SK-MEL-5 (cell line): ENCODE data around the gene IL10RA. TPM values are rescaled to one million over a fixed set of nuclear protein-coding genes. Genes with fewer than 3 reads are reported as not detected.
A peak's percentile ranks its signal among the peaks of the same experiment; 100 is the strongest.
"Not testable (repeated sequence)": the region's sequence is repeated elsewhere in the genome, so short reads cannot be mapped to it uniquely, and the experiment has no call there.

Source experiments
- DNase-seq: peaks from one replicate; pipeline ENCODE4 v3.0.0-alpha.2; 2016; ENCODE audit warnings: low read depth, low spot score
- in situ Hi-C: cut with HindIII; loops from 2 replicates; pipeline ENCODE4 v1.10.0; 2016; ENCODE audit warnings: low sequenced_read_pairs, high pct_unique_total_duplicates, low pct_unique_long_range_greater_than_20kb
- polyA plus RNA-seq, 2 experiments: library from polyadenylated mRNA; depleted of rRNA; stranded (reverse); fragments of >200 nt; gene quantifications; 2 replicates each; pipeline ENCODE4 v1.2.3, GENCODE V29; 2015
- total RNA-seq: library from RNA; depleted of rRNA; stranded (reverse); fragments of >200 nt; shearing (Covaris generic); gene quantifications from 2 replicates; pipeline ENCODE4 v1.2.3, GENCODE V29; 2014; rRNA removed

Gene IL10RA
- total RNA-seq = not detected in 2 replicates
- polyA plus RNA-seq (2015; cell fraction: cytosol; rRNA removed) = 0.06 TPM in 1 of 2 replicates, not detected in the other
- not detected in 2 replicates for polyA plus RNA-seq (2015; cell fraction: nucleus; rRNA removed)

DNA sequence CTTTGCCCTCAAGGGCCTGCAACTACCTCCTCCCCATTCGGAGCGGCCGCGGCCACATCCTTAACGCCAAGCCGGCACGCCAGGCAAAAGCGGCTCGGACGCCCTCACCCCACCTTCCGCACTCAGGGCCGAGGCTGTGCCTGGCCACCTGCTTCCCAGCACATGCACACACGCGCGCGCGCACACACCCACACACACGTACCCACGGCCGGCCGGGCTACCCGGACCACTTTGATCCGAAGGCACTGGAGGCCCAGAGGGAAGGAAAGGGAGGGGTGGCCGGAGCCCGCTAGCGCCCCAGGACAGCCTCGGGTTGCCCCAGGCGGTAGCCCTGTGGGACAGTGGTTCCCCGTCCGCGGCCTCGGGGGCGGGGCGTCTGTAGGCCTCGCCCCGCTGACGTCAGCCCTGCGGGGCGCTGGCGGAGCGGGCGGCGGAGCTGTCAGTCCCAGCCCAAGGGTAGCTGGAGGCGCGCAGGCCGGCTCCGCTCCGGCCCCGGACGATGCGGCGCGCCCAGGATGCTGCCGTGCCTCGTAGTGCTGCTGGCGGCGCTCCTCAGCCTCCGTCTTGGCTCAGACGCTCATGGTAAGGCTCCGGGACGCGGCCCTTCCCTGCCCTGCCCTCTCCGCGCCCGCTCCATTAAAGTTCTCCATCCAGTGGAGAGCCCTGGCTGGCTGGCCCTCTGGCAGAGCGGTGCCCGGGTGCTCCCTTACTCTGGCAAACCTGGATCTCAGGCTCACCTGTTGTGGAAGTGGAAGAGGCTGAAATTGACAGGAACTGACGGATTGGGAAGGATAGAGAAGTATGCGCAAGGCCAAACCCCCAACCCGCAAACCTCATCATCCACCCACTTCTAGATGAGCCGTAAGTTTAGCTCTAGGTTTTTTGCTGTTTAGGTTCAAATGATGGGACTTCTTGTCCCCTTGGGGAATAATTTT lies at the start of gene IL10RA:
IL10RA (plus strand) TSS at position 442 of the 935 bp plus-strand sequence; CDS start at position 516, 74 bp downstream.
- DNase-seq = peak; percentile 7
- in situ Hi-C loops = no loop called here

DNA sequence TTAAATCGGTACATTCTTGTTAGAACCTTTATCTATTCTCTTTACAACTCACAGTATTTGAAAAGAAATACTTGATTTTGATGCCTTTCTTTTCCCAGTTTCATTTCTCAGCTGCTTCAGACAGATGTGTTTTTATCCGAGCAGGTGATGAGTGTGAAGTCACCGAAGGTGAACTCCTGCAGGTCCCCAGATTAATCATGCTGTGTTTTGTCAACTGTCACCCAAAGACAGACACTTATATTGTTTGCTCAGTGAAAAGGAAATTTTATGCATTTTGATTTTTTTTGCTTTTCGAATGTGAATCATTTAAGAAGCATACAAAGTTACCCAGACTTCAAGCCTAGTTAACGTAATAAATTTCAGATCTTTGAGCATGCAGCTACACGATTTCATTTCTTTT lies 49.2 kb upstream of the IL10RA start:
- in situ Hi-C loops = loop anchor here (25.0 kb wide), 1 partner anchor 125 kb away; the partner anchor contains the start of gene FXYD2

DNA sequence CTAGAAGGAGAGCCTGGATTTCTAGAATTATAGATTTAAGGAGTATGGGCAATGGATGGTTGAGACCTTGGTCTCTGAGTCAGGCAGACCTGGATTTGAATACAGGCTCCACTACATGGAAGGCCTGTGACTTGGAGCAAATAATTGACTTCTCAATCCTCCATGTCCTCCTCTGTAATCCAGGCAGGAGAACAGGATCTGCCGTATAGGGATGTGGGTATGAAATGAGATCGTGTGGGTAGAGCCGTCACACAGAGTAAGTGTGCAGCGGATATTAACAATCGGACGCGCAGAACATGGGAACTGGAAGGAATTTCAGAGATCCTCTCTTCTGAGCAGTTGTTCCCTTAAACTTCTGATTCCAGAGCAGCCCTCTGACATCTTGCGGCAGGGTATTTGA lies 45.5 kb upstream of the IL10RA start:
- in situ Hi-C loops = loop anchor here (25.0 kb wide), 1 partner anchor 128 kb away; the partner anchor contains the start of gene FXYD2
- DNase-seq = no peak

More for the DNA sequence above, 49.2 kb upstream of the IL10RA start:
- DNase-seq = no peak

DNA sequence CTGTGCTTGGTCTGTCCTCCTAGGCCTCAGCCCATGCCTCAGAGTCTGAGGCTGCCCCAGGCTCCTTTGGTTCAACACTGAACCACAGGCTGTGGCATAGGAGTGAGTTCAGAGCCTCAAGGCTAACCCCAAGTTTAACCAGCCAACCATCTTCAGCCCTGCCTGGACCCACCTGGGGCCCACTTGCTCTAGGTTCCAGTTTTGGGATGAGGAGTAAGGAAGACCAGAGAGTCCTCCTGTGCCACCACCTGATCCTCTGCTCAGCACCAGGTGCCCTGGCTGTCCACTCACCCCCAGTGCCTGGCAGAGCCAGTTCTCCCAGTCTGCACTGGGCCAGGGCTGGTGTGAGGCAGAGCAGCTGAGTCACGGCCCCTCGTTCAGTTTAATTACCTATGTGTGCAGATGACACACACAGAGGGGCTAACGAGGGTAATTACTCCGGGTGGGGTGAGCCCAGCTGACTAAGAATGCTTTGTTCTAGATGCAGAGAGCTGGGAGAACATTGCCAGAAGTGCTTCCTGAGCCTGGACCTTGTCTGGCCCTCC lies 45.0 kb upstream of the IL10RA start:
- DNase-seq = no peak
- in situ Hi-C loops = loop anchor here (25.0 kb wide), 1 partner anchor 129 kb away; the partner anchor contains the start of gene FXYD2

DNA sequence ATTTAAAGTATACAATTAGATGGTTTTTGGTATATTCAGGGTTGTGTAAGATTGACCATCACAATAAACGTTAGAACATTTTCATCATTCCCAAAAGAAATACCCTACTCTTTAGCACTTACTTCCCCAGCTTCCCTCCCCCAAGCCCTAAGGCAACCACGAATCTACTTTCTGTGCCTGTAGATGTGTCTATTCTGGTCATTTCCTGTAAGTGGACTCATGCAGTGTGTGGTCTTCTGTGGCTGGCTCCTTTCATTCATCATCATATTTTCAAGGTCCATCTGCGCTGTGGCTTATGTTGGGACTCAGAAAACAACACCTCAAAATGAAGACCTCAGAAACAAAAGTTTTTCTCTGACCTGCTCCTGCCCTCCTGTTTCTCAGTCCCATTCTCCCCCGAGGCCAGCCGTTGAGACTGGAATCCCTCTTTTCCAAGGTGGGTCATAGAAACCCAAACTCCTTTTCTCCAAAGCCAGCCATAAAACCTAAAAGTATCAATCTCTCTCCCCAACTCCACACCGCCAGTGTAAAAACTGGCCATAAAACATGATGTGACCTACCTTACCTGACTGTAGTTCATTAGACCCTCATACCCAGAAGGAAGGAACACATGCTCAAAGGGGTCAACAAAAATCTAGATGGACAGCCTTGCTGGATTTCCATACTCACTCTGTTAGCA lies 44.1 kb upstream of the IL10RA start:
- no peak for DNase-seq
- in situ Hi-C loops = loop anchor here (25.0 kb wide), 1 partner anchor 130 kb away; the partner anchor contains the start of gene FXYD2

DNA sequence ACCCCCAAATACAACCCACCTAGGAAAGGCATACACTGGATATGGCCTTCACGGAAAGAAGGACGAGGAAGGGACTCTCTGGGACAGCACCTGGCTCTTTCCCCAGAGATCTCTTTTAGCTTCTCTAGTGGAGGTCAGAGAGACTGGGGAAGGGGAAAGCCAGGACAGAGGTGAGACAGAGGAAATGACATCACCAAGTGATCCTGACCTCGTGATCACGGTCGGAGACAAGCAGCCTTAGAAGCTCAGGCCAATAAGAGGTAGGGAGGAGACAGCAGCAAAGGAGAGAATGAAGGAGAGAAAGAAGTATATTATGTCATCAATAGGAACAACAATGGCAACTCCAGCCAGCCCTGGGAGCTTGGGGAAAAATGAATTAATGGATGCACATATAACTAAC lies 41.6 kb upstream of the IL10RA start:
- in situ Hi-C loops = loop anchor here (25.0 kb wide), 1 partner anchor 132 kb away; the partner anchor contains the start of gene FXYD2
- DNase-seq = no peak

DNA sequence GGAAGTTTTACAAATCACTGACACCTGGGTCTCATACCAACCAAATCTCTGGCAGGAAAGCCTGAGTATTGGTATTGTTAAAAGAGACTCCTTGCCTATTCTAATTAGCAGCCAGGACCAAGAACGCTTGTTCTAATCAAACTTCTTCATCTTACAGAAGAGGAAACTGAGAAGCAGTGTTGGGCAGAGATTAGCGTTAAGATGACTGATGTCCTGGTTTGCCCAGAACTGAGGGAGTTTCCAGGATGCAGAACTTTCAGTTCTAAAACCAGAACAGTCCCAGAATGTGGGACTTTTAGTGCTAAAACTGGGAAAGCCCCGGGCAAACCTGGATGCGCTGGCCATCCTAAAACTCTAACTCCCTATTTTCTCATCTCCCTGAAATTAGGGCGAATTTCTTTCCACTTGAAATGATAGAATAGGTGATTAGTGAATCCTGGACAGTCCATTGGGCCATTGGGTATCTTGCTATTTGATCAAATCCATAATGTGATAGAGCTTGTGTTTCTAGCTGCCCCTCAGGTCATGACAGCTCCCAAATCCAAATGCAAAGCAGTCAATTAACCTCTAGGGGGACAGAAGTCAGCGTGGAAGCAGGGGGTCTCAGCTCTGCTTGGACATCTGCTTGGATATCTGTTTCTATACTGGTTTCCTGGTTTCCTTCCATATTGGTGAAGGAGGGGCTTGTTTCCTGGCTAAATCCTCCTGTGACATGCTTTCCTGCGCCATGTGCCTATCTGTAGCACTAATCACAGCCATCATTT lies 41.0 kb upstream of the IL10RA start:
- in situ Hi-C loops = loop anchor here (25.0 kb wide), 1 partner anchor 133 kb away; the partner anchor contains the start of gene FXYD2
- DNase-seq = no peak

DNA sequence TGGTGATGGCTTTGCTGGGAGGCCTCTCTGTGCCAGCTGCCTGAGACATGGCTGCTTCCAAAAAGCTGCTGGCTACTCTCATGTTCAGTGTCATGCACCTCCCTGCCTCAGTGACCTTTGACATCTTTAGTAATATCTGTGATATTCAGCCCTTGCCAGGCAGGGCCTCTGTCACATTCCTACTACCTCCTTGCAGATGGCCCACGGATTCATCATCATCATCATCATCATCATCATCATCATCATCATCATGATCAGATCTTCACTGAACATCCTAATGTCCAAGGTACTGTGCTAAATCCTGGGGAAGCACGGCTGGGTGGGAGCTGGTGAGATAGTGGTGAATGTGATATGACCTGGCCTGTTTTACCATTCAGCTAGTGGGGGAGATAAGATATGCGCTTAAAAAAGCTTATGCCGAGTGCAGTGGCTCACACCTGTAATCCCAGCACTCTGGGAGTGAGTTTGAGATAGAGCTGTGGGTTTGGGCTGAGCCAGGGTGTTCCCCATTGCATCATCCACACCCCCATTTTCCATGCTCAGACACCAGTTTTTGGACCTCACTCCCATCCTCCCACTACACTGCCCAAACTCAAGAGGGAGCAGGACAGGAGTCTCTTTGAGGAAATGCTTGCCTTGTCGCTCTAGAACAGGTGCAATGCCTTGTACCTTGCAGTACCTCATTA lies 39.9 kb upstream of the IL10RA start:
- in situ Hi-C loops = loop anchor here (25.0 kb wide), 1 partner anchor 134 kb away; the partner anchor contains the start of gene FXYD2
- DNase-seq = no peak

DNA sequence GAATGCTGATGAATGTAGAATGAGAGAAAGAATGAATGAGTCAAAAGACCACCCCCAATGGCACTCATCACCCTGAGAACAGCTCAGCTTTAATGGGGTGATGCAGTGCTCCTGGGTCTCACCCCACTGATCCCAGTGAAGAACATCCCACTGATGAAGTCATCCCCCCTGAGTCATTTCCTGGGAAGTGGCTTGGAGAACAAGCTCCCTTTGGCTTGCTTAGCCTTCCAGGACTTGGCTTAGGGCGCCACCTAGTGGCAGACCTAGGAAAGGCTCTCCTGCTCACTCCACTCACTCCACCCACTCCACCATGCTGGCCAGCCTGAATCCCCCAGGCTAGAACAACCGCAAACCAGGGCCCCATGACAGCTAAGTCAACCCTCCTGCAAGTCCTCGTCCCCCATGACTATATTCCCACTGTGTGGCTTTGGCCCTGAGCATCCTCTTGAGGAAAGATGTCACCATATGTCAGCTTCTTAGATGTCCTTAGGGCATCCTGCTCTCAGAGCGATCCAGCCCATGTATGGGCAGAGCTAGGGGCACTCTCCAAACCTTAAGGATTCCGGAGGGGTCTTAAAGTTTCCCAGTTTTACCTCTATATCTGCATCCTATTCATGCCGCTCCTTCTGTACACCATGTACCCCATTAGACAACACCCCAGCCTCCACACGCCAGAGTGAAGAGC lies 39.2 kb upstream of the IL10RA start:
- peak; percentile 86 for DNase-seq
- in situ Hi-C loops = loop anchor here (25.0 kb wide), 1 partner anchor 135 kb away; the partner anchor contains the start of gene FXYD2

DNA sequence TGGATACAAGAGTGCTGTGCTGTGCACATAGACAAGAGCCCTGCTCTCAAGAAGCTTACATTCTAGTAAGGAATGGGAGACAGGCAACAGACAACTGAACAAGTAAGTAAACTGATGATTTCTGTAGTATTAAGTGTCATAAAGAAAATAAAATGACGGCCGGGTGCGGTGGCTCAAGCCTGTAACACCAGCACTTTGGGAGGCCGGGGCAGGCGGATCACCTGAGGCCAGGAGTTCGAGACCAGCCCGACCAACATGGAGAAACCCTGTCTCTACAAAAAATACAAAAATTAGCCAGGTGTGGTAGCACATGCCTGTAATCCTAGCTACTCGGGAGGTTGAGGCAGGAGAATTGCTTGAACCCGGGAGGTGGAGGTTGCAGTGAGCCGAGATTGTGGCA lies 38.4 kb upstream of the IL10RA start:
- in situ Hi-C loops = loop anchor here (25.0 kb wide), 1 partner anchor 135 kb away; the partner anchor contains the start of gene FXYD2
- DNase-seq = not testable (repeated sequence)

DNA sequence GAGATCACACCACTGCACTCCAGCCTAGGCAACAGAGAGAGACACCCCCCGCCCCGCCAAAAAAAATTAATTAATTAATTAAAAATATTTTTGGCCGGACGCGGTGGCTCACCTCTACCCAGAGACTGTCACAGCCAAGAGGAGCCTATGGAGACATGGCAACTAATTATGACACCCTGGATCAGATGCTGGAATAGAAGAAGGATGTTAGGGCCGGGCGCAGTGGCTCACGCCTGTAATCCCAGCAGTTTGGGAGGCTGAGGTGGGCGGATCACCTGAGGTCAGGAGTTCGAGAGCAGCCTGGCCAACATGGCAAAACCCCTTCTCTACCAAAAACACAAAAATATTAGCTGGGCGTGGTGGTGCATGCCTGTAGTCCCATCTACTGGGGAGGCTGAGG lies 37.7 kb upstream of the IL10RA start:
- DNase-seq = not testable (repeated sequence)
- in situ Hi-C loops = loop anchor here (25.0 kb wide), 1 partner anchor 136 kb away; the partner anchor contains the start of gene FXYD2

DNA sequence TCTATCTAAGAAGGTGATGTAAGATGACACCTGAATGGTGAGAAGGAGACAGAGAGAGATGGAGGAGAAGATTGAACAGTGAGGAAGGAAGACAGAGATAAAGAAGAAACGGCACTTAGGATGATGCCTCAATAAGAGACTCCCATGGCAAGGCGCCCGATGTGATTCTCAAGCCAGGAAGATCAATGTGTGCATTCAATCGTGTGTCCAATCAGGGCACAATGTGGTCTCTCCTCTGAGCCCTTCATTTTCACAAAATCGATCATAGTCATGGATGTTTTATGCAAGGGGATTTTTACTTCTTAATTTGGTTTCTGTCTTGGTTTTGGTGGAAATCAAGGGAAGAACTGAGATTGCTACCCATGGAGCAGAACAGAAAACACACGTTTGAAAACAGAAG lies 37.1 kb upstream of the IL10RA start:
- in situ Hi-C loops = loop anchor here (25.0 kb wide), 1 partner anchor 137 kb away; the partner anchor contains the start of gene FXYD2
- no peak for DNase-seq

DNA sequence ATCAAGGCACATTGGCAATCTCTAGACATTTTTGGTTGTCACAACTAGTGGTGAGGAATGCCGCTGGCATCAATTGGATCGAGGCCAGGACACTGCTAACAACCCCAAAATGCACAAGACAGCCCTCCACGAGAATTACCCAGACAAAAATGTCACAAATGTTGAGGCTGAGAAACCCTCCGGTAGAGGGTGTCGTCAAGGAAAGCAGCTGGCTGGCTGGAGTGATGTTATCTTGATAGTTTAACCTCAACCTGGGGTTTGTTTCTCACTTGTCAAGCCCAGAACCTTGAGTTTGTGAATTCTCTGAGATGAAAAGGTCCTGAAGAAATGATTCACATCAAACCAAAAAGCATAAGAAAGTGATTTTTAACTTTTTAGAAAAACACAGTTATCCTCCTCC lies 35.9 kb upstream of the IL10RA start:
- in situ Hi-C loops = no loop called here
- DNase-seq = peak; percentile 20

DNA sequence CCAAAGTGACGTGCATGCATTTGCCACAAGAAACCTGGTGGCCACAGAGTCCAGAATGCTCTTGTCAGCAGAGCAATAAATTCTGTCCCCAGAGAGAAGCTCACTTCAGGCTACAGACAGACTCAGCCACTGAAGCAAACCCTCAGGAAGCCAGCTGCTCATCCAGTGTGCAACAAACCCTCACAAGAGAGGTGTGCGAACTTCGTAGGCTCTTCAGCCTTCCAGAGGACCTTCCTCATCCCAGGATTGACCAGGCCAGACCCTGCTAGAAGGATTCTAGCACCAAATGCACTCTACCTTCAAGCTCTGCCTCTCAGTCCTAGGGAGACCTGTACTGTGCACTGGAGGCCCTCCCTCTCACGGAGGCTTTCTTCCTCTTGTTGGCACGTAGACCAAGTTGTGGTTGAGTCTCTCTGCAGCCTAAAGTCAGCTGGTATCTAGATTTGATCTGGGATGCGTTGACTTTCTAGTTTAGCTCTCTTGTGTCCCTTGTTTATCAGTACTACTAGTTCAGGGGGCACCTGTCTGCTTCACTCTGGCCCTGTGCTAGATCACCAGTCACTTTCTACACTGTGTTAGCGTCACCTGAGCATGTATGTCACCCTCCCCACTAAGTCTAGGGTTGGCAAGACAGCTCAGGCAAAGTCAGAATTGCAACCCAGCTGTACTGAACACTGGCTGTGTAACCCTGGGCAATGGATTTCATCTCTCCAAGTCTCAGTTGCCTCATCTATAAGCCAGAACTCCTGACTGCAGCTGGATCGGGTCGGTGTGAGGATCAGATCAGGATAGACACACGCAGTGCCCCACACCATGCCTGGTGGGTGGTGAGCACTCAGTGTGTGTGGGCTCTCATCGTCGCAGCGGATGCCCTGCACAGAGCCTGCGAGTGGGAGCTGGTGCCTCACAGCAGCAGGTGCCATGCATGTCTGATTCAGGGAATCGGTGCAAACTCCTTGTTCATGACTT lies 34.9 kb upstream of the IL10RA start:
- DNase-seq = no peak
- in situ Hi-C loops = no loop called here
